Hepatocyte (in vitro differentiated cells): Measurements from ENCODE around the gene FRS2.

Experiments used
- CTCF ChIP-seq: fragments of 200-600 bp; sonication (generic); IDR thresholded peaks from 2 replicates; pipeline ENCODE4 v1.5.1; 2016; ENCODE audit warnings: antibody characterized with exemption, mild to moderate bottlenecking; ENCODE audit not compliant: poor library complexity
- EZH2 ChIP-seq: fragments of 200-600 bp; sonication (generic); IDR thresholded peaks from 2 replicates; pipeline ENCODE4 v1.6.1; 2016; ENCODE audit warnings: antibody characterized with exemption, mild to moderate bottlenecking, borderline replicate concordance
- EZH2phosphoT487 ChIP-seq: fragments of 200-600 bp; sonication (generic); IDR thresholded peaks from one replicate; pipeline ENCODE4 v1.6.1; 2018; ENCODE audit warnings: antibody characterized with exemption, mild to moderate bottlenecking, low read depth, moderate library complexity; ENCODE audit not compliant: unreplicated experiment, severe bottlenecking

GRCh38 chr12:69527506-69528272 is 57.5 kb downstream of the FRS2 start:
- TF ChIP-seq CTCF (no peak), EZH2 (no peak), EZH2phosphoT487 (no peak)
